Breast epithelium (tissue), 3 donors: Measurements from ENCODE around the gene PXDN.

Experiments
- POLR2A ChIP-seq: fragments of 450-650 bp; IDR thresholded peaks from one replicate; pipeline ENCODE4 v1.6.1; 2016; ENCODE audit warnings: antibody characterized with exemption, mild to moderate bottlenecking, moderate library complexity
- TF ChIP-seq, protein P1 (sequence below), 3 donors: fragments of 450-650 bp; IDR thresholded peaks; one replicate each; pipeline ENCODE4 v1.5.1; 2016 to 2017; ENCODE audit warnings: antibody characterized with exemption in 3 of 3, mild to moderate bottlenecking in 3 of 3, moderate library complexity in 3 of 3

DNA sequence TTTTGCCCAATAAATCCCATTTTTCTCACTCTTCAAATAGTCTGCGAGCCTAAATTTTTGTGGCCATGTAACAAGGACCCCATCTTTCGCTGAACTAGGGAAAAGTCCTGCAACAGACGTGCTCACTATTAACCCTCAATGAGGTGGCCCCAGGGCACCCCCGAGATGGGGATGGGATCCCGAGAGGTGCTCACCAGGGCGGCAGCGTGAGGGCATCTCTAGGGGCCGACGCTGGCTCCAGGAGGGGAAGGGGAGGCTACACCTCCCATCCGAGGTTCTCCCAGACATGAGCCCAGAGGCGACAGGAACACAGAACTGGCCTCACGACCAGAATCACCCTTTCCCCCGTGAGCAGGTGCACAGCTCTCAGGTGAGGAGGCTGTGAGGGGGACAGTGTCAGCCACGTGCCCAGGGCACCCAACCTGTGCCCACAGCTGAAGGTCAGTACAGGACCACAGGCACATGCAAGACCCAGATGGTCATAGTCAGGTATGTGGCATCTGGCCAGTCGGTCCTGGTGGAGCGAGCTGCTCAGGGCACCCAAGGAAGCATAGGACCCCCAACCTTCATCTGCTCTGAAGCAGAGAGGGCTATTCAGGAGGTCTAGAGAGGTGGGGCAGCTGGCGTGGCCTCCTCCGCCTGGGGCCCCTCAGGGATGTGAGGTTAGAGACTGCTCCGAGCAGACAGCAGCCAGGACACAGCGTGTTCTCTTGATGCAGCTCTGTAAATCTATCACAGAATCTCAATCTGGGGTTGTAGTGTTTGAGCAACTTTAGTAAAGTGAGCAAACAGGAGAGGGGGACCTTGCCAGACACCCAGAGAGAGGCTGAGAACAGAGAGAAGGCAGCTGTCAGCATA, 62.8 kb downstream of the PXDN start:
- TF ChIP-seq, protein P1, sequence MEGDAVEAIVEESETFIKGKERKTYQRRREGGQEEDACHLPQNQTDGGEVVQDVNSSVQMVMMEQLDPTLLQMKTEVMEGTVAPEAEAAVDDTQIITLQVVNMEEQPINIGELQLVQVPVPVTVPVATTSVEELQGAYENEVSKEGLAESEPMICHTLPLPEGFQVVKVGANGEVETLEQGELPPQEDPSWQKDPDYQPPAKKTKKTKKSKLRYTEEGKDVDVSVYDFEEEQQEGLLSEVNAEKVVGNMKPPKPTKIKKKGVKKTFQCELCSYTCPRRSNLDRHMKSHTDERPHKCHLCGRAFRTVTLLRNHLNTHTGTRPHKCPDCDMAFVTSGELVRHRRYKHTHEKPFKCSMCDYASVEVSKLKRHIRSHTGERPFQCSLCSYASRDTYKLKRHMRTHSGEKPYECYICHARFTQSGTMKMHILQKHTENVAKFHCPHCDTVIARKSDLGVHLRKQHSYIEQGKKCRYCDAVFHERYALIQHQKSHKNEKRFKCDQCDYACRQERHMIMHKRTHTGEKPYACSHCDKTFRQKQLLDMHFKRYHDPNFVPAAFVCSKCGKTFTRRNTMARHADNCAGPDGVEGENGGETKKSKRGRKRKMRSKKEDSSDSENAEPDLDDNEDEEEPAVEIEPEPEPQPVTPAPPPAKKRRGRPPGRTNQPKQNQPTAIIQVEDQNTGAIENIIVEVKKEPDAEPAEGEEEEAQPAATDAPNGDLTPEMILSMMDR (IDR thresholded peaks at IDR 0.05) = no peak
- no peak for TF ChIP-seq POLR2A
